ENCODE data around the gene ADARB2. TPM values are rescaled to one million over a fixed set of nuclear protein-coding genes. Genes with fewer than 3 reads are reported as not detected.

ADARB2 gene
- total and polyA plus RNA-seq, 2 donors (not counting 1 experiment from before 2014, with no cell fraction given), result not detected

DNA sequence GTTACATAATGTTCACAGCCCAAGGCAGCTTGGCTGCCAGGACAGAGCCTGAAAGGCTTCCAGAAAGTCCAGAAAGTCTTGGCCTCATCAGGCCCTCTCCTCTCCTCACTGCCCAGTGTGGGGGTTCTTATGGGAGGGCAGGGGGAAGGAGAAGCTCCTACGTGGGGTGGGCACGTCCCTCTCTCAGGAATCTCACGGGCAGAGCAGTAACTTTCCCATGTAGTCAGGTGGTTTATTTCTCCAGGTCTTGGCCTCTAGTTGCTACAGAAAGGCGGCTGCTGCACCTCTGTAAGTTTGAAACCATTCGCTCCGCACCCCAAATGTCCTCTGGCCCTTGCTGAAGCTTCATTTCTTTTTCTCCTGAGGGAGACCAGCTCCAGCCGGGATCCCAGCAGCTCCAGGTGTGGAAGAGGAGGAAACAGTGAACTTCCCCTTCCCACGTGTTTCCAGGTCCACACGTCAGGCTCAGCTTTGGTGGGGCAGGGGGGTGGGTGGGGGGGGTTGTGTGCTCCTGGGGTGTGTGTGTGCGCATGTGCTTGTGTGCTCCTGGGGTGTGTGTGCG is 360.9 kb downstream of the ADARB2 start:
- no peak for TF ChIP-seq CTCF (conservative IDR thresholded peaks at IDR 0.05 in 1 of 2, IDR thresholded peaks at IDR 0.05 in 1 of 2; ENCODE audit: low read depth in 1 of 2, low read length in 2 of 2)
- TF ChIP-seq EZH2 (IDR thresholded peaks at IDR 0.05; ENCODE audit: low read length, missing control alignments), result no peak
- no peaks in the 10 kb centered on the region for H3K79me2 ChIP-seq (ENCODE audit: control insufficient read depth, insufficient read depth, low read length)
- no peak overlapping the region for H2AFZ ChIP-seq (ENCODE audit: low read length)
- peaks cover 1% of the 10 kb centered on the region for H3K9me3 ChIP-seq (ENCODE audit: control insufficient read depth, insufficient read depth, low read depth, low read length)
- H3K27ac ChIP-seq (ENCODE audit: insufficient read depth, low read length), result no peak overlapping the region
- no peaks in the 10 kb centered on the region for H3K27me3 ChIP-seq (ENCODE audit: control insufficient read depth, insufficient read depth, low read length)
- H3K4me1 ChIP-seq (ENCODE audit: control insufficient read depth, extremely low read depth, insufficient read depth, low read length), result no peaks in the 10 kb centered on the region
- no peak overlapping the region for H3K4me2 ChIP-seq (ENCODE audit: extremely low read depth, insufficient read depth, low read length)
- no peak overlapping the region for H3K9ac ChIP-seq (ENCODE audit: insufficient read depth, low read length)
- no peak for DNase-seq (ENCODE audit: low read depth in 2 of 2)
- no peak overlapping the region for H3K4me3 ChIP-seq (replicated peaks in 1 of 4; ENCODE audit: control extremely low read depth in 1 of 4, insufficient read depth in 1 of 4, low read depth in 3 of 4, low read length in 4 of 4)
- H4K20me1 ChIP-seq (ENCODE audit: control insufficient read depth, extremely low read depth, insufficient read depth, low read length), result no peaks in the 10 kb centered on the region
- no peaks in the 10 kb centered on the region for H3K36me3 ChIP-seq (ENCODE audit: control insufficient read depth, insufficient read depth, low read length)

DNA sequence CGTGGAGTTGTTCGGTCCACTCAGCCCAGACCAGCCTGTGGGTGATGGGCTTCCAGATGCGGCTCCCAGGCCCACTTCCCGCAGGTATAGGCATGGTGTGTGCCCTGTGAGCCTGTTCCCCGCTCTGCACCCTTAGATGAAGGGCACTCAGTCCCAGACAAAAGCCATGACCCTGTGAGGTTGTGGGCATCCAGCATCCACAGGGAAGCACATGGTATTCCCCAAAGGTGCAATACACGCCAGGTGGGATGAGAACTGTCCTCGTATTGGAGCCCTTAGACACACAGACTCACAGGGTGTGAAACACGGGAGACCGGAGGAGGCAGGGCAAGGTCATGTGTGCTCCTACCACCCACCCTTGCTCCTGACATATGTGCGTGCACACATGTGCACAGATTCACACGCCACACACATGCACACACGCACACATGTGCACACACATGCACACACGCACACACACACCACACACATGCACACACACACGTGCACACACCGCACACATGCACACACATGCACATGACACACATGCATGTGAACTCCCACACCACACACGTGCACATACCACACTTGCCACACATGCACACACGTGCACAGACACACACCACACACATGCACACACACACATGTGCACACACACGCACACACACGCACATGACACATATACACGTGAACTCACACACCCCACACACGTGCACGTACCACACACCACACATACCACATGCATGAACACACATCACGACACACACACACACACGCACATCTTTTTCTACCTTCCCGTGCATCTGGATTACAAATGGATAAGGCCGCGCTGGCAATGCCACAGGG is 361.8 kb downstream of the ADARB2 start:
- Histone ChIP-seq H3K27me3 (ENCODE audit: control insufficient read depth, insufficient read depth, low read length) (no peaks in the 10 kb centered on the region), H3K36me3 (ENCODE audit: control insufficient read depth, insufficient read depth, low read length) (no peaks in the 10 kb centered on the region), H3K9me3 (ENCODE audit: control insufficient read depth, insufficient read depth, low read depth, low read length) (peaks cover 1% of the 10 kb centered on the region), H3K27ac (ENCODE audit: insufficient read depth, low read length) (no peak overlapping the region), H3K9ac (ENCODE audit: insufficient read depth, low read length) (no peak overlapping the region), H3K79me2 (ENCODE audit: control insufficient read depth, insufficient read depth, low read length) (no peaks in the 10 kb centered on the region), H3K4me2 (ENCODE audit: extremely low read depth, insufficient read depth, low read length) (no peak overlapping the region), H3K4me1 (ENCODE audit: control insufficient read depth, extremely low read depth, insufficient read depth, low read length) (no peaks in the 10 kb centered on the region), H3K4me3 (replicated peaks in 1 of 4; ENCODE audit: control extremely low read depth in 1 of 4, insufficient read depth in 1 of 4, low read depth in 3 of 4, low read length in 4 of 4) (no peak overlapping the region), H4K20me1 (ENCODE audit: control insufficient read depth, extremely low read depth, insufficient read depth, low read length) (no peaks in the 10 kb centered on the region), H2AFZ (ENCODE audit: low read length) (no peak overlapping the region)
- no peak for DNase-seq (ENCODE audit: low read depth in 2 of 2)
- TF ChIP-seq CTCF (conservative IDR thresholded peaks at IDR 0.05 in 1 of 2, IDR thresholded peaks at IDR 0.05 in 1 of 2; ENCODE audit: low read depth in 1 of 2, low read length in 2 of 2), result no peak

- H3K9ac ChIP-seq (ENCODE audit: insufficient read depth, low read length), result no peak overlapping the region
- TF ChIP-seq CTCF (conservative IDR thresholded peaks at IDR 0.05 in 1 of 2, IDR thresholded peaks at IDR 0.05 in 1 of 2; ENCODE audit: low read depth in 1 of 2, low read length in 2 of 2), result no peak
- no peak for TF ChIP-seq EZH2 (IDR thresholded peaks at IDR 0.05; ENCODE audit: low read length, missing control alignments)
- H2AFZ ChIP-seq (ENCODE audit: low read length), result no peak overlapping the region
- no peak overlapping the region for H3K27ac ChIP-seq (ENCODE audit: insufficient read depth, low read length)
- no peak overlapping the region for H3K4me3 ChIP-seq (replicated peaks in 1 of 4; ENCODE audit: control extremely low read depth in 1 of 4, insufficient read depth in 1 of 4, low read depth in 3 of 4, low read length in 4 of 4)
- H3K36me3 ChIP-seq (ENCODE audit: control insufficient read depth, insufficient read depth, low read length), result no peaks in the 10 kb centered on the region
- DNase-seq (ENCODE audit: low read depth in 2 of 2), result no peak
- no peaks in the 10 kb centered on the region for H4K20me1 ChIP-seq (ENCODE audit: control insufficient read depth, extremely low read depth, insufficient read depth, low read length)
- no peaks in the 10 kb centered on the region for H3K27me3 ChIP-seq (ENCODE audit: control insufficient read depth, insufficient read depth, low read length)
- H3K4me1 ChIP-seq (ENCODE audit: control insufficient read depth, extremely low read depth, insufficient read depth, low read length), result no peaks in the 10 kb centered on the region
- no peaks in the 10 kb centered on the region for H3K79me2 ChIP-seq (ENCODE audit: control insufficient read depth, insufficient read depth, low read length)
- H3K4me2 ChIP-seq (ENCODE audit: extremely low read depth, insufficient read depth, low read length), result no peak overlapping the region
- peaks cover 1% of the 10 kb centered on the region for H3K9me3 ChIP-seq (ENCODE audit: control insufficient read depth, insufficient read depth, low read depth, low read length)
These were observed 362.6 kb downstream of the ADARB2 start for GRCh38 chr10:1374511-1375345.
